SIG-M5 (cell line): ENCODE results near the gene HS6ST3.
"Not testable (repeated sequence)": the region's sequence is repeated elsewhere in the genome, so short reads cannot be mapped to it uniquely, and the experiment has no call there.

Experiments
- DNase-seq: peaks from one replicate; lab custom pipeline; 2025; lab: John Stamatoyannopoulos, UW

Gene HS6ST3

GRCh38 chr13:96444676-96445075 is 354.8 kb downstream of the HS6ST3 start:
- DNase-seq: no peak

- no peak for DNase-seq
Observed at GRCh38 chr13:96449920-96450319, 360.0 kb downstream of the HS6ST3 start.

GRCh38 chr13:96450326-96451020 is 360.6 kb downstream of the HS6ST3 start:
- DNase-seq: no peak

GRCh38 chr13:96454466-96454865 is 364.6 kb downstream of the HS6ST3 start:
- no peak for DNase-seq

GRCh38 chr13:96460609-96461008 is 370.7 kb downstream of the HS6ST3 start:
- no peak for DNase-seq

GRCh38 chr13:96473526-96474180 is 383.7 kb downstream of the HS6ST3 start:
- no peak for DNase-seq

- DNase-seq: no peak
Observed at GRCh38 chr13:96474181-96474557, 384.3 kb downstream of the HS6ST3 start.

- no peak for DNase-seq
Observed at GRCh38 chr13:96475103-96475502, 385.2 kb downstream of the HS6ST3 start.

GRCh38 chr13:96481482-96481881 is 391.6 kb downstream of the HS6ST3 start:
- DNase-seq: no peak

- no peak for DNase-seq
Observed at GRCh38 chr13:96490496-96490989, 400.6 kb downstream of the HS6ST3 start.

- DNase-seq: no peak
Observed at GRCh38 chr13:96491103-96491502, 401.2 kb downstream of the HS6ST3 start.

- no peak for DNase-seq
Observed at GRCh38 chr13:96492766-96493165, 402.9 kb downstream of the HS6ST3 start.

GRCh38 chr13:96499656-96500055 is 409.7 kb downstream of the HS6ST3 start:
- no peak for DNase-seq

- no peak for DNase-seq
Observed at GRCh38 chr13:96500953-96501352, 411.0 kb downstream of the HS6ST3 start.

- no peak for DNase-seq
Observed at GRCh38 chr13:96503481-96503880, 413.6 kb downstream of the HS6ST3 start.

GRCh38 chr13:96511587-96511986 is 421.7 kb downstream of the HS6ST3 start:
- DNase-seq: no peak

- DNase-seq: no peak
Observed at GRCh38 chr13:96519380-96519779, 429.5 kb downstream of the HS6ST3 start.

- DNase-seq: not testable (repeated sequence)
Observed at GRCh38 chr13:96524398-96525020, 434.6 kb downstream of the HS6ST3 start.

GRCh38 chr13:96525715-96526114 is 435.8 kb downstream of the HS6ST3 start:
- DNase-seq: no peak

GRCh38 chr13:96527497-96527896 is 437.6 kb downstream of the HS6ST3 start:
- no peak for DNase-seq

- DNase-seq: no peak
Observed at GRCh38 chr13:96532804-96533203, 442.9 kb downstream of the HS6ST3 start.

- DNase-seq: no peak
Observed at GRCh38 chr13:96533408-96533807, 443.5 kb downstream of the HS6ST3 start.

GRCh38 chr13:96539791-96540190 is 449.9 kb downstream of the HS6ST3 start:
- no peak for DNase-seq
